Superior temporal gyrus (tissue), 1 donor: ENCODE data around the gene ATG10.
"Not testable (repeated sequence)": the region's sequence is repeated elsewhere in the genome, so short reads cannot be mapped to it uniquely, and the experiment has no call there.

ENCODE experiments used
- DNase-seq: peaks from one replicate; pipeline ENCODE4 v3.0.0-alpha.2; 2016; ENCODE audit errors: extremely low spot score

The ATG10 gene

DNA sequence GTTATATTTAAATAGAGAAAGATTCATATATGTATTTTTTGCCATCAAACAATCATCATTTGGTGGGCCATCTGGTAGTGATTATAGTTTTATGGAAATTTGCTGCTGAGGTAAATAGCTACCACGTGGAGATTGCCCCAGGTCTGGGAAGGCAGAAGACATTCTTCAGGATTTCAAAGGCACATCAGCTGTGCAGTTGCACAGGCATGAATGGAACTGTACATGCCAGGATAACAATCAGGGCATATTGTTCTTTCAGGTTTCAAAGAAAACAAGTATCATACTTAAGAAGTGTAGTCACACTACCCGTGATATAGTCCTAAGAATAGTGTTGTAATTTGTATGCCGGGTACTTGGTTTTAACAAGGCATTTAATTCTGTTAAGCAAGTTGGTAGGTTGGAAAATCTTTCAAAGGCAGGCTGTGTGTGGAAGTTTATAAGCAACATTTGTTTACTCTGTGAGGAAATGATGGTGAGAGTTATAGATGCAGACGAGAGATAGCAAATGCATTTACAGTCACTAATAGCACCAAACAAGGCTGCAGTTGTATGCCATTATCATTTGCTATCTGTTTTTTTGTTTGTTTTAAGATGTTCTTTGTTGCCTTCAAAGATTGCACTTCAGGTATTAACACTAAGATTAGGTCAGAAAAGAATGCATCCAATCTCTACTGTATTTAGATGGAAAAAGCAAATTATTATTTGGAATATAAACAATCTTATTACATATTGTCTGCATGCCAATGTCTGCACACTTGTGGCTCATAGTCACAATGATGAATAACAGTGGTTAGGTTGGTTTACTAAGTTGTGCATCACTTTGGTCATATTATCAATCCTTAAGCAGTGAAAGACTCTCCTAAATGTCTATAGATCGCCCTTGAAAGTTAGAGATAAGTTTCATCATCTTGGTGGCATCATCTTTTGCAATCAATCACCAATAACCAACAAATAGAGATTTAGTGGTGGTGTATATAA, 251.1 kb downstream of the ATG10 start:
- no peak for DNase-seq

DNA sequence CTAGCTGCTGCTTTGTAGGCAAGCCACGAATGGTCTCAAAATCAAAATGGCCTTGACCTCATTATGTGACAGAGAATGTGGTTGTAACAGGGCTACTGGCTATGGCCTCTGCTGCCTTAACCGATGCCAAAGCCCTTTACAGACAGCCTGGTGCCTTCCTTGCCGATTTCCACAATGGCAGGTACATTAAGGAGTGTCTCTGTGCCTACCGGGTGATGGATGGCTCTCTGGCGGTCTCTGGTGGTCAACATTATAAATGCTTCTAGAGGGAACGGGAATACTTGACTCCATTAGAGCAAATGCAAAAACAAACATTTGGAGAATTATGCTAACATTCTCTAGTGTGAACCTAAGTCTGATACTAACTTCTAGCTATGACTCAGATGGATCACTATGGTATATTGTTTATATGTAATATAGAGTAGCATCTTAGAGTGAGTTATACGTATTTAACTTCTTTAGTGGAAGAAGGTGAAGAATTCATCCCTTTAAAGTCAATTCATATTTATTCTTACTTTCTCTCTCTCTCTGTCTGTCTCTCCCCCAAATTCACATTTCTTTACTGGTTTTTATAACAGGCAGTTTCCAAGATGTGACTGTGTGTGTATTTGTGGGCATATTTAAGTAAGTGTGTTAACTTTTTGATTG, 253.8 kb downstream of the ATG10 start:
- peak; percentile 90 for DNase-seq

DNA sequence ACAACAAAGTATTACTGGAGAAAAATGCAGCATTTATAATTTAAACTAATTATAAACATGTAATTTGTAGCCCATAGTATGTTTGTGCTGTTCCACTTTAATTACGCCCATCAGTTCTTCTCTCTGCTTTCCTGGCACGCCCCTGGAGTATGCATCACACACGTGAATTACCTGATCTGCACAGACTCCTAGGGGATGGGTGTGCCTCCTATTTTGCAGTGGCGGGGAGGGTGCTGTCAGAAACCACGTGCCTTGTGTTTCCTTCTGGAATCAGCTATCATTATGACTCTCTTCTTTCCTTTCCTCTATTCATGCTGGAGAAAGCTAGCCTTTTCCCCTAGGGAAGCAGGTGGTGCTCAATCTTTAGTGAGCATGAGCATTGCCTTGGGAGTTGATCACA, 263.1 kb downstream of the ATG10 start:
- no peak for DNase-seq

DNA sequence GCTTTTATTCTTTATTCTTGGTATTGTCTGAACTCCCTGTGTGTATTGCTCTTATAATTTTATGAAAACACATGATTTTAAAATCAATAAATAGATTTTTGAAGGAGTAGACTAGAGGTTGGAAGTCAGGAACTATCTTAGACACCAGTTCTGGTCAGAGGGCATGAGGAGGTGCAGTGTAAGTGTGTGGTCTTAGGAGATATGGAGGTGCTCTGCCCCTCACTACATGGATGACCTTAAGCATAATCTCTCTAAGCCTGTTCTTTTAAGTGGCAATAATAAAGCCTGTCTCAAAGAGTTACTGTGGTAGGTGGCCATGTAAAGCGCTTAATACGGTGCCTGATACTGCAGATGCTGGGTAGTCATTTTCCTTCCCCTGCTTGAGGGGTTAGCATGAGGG, 272.3 kb downstream of the ATG10 start:
- no peak for DNase-seq

DNA sequence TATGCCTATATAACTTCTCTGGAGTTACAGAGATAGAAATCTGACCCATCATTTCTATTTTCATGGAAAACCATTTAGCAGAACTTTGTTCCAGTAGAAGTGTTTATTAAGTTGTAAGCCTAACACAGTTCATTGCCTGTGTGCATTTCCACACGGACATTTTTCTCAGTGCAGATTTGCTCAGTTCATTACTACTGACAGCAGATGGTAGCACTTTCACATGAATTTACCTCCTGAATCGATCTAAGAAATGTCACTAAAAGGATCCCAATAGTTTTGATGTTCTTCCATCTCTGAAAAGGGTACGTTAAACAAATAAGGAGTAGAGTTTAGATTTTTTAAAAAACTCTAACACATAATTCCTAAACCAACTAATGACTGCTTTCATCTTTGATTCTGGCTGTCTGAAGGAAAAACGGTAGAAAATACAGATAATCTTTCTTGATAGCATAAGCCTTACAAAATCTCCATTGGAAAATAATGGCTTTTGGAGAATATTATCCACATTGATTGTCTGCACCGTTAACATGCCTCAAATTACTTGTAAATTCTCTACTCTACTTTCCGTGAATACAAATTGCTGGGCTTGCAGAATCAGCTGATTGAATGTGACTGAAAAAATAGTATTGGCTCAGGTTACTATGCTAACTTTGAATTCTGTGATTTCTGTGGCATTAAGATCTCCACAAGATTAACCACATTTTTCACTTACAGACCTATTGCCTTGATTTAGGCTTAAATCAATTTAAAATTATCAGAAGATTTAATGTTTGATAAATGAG, 273.2 kb downstream of the ATG10 start:
- DNase-seq, result peak; percentile 63

GRCh38 chr5:82246960-82247574, 275.2 kb downstream of the ATG10 start:
- no peak for DNase-seq

- DNase-seq, result no peak
Measured at GRCh38 chr5:82252744-82253143, 280.9 kb downstream of the ATG10 start.

DNA sequence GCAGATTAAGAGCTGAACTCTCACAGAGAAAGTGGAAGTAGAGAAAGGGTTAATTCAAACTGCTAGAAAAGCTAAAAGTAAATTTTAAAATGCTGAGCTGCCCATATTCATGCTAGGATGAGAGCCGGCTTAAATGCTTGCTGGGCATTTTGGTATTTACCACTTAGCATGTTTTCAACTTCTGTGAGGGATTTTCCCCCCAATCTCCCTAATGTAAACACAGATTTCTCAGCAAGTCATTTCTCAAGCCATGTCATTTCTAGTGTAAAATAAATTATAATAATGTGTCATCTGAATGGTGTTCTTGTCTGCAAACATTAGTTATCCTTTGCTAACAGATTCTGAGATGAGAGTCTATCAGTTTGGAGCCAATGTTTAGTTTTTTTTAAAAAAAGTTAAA, 284.0 kb downstream of the ATG10 start:
- DNase-seq, result no peak

DNA sequence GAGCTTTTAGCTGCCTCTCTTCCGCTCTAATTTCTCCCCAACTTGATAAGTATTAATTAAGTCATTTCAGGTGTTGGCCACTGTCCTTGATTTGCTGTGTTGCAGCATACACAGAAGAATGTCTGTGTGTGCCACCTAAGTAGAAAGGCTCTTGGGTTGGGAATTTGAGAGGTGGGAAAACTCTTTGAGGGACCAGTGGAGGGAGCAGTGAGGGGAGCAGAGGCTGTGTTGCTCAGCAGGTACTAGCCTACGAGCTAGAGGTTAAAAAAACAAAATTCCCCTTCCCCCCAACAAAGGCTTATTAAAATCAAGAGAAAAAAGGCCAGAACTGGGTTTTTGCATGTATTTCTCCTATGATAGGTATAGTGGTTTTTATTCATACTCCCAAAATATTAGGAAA, 285.4 kb downstream of the ATG10 start:
- no peak for DNase-seq

GRCh38 chr5:82257729-82258128, 285.9 kb downstream of the ATG10 start:
- DNase-seq, result no peak

GRCh38 chr5:82259172-82259800, 287.5 kb downstream of the ATG10 start:
- DNase-seq, result peak; percentile 72

GRCh38 chr5:82265047-82265446, 293.2 kb downstream of the ATG10 start:
- DNase-seq, result no peak

GRCh38 chr5:82267297-82267933, 295.6 kb downstream of the ATG10 start:
- not testable (repeated sequence) for DNase-seq

GRCh38 chr5:82269363-82269762, 297.5 kb downstream of the ATG10 start:
- not testable (repeated sequence) for DNase-seq

- not testable (repeated sequence) for DNase-seq
Measured at GRCh38 chr5:82272571-82273356, 300.9 kb downstream of the ATG10 start.

GRCh38 chr5:82273426-82273825, 301.6 kb downstream of the ATG10 start:
- DNase-seq, result not testable (repeated sequence)

DNA sequence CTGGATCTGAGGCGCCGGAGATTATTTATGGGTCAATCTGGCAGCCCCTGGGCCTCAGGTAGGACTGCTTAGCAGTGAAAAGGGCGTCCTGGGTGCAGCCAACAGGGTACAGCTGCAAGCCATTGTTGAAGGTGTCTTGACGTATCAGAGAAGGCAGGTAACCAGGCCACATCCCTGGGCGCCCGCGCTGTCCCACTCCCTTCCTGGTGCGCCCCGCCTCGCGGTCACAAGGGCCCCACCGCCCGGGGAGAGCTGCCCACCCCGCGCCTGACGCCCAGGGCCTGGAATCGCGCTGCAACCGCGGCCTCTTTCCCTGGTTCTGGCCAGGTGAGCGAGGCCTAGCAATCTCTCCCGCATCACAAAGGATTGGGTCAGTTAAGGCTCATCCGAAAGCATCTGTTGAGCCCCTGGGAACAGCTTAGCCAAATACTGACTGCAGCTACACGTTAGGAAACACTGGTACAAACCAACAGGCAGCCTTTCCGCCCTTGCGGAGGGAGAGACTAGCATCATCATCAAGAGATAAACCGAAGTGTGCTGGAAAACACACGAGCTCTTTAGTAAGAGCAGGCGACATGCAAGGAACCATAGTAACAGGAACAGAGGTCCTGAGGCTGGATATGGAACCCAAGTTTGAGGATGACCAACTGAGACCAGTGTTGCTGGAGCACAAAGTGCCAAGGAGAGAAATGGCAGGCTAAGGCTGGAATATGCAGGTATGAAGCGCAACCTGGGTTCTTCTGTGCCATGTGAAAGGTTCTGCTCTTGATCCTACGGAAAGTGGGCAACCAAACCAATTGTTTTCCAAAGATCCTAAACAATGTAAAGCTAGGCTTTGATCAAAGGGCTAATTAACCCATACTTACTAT, 302.8 kb downstream of the ATG10 start:
- DNase-seq, result no peak

DNA sequence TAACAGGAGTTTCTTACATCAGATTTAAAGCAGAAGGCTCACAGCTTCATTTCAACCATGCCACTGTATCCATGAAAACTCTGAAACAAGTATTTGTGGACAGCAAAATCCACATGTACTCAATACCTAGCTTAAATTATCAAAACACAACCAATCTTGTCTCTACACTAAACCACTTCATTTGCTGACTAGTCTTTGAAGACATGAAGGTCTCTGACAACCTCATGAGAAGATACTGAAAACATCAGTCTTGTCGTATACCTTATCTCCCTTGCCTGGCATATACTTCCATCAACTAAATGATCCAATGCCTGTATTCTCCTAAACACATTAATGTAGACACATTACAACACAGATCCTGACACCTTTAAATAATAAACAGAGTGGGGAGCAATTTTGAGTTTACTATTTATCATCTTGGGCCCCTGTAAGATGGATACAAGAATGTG, 303.4 kb downstream of the ATG10 start:
- no peak for DNase-seq
